ENCODE results near the gene CDK19. TPM values are rescaled to one million over a fixed set of nuclear protein-coding genes. Genes with fewer than 3 reads are reported as not detected.

Gene CDK19
- total RNA-seq, 6 experiments from 2014 or later = 2.8 to 7.9 (median 5.5) TPM

- H3K36me3 ChIP-seq = no peaks in the 10 kb centered on the region
- ATAC-seq (no peak), DNase-seq (no peak)
- WGBS (ENCODE audit: insufficient coverage, low coverage, low lambda C conversion rate, missing lambda C conversion rate) = 73% methylated on average over 1 of the region's 1 CpG
- H3K27me3 ChIP-seq = no peaks in the 10 kb centered on the region
- no peak overlapping the region for H3K27ac ChIP-seq
- peaks cover 0 to 7% (median 3%) of the 10 kb centered on the region in 4 donors for H3K4me1 ChIP-seq
- intact Hi-C loops (cut with DNase I) = no loop called here
- no peak overlapping the region for H3K4me3 ChIP-seq
- no peaks in the 10 kb centered on the region for H3K9me3 ChIP-seq
- no peak for TF ChIP-seq CTCF (IDR thresholded peaks at IDR 0.05)
- TF ChIP-seq POLR2A (IDR thresholded peaks at IDR 0.05) = no peak
These were observed 152.6 kb downstream of the CDK19 start for GRCh38 chr6:110662490-110663211.

DNA sequence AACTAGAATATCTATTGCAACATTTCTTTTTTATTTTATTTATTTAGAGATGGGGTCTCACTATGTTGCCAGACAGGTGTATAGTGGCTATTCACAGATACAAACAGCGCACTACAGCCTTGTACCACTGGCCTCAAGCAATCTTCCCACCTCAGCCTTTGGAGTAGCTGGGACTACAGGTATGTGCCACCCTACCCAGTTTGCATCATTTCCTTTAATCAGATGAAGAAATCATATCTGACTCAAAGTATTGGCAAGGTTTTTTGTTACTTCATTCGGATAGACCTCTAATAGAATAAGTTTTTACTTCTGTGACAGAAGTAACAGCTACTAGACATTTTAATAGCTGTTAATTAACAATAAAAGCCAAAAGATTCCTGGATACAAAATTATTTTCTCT, 153.9 kb downstream of the CDK19 start:
- Histone ChIP-seq H3K36me3 (no peaks in the 10 kb centered on the region), H3K9me3 (no peaks in the 10 kb centered on the region), H3K27ac (no peak overlapping the region), H3K4me3 (no peak overlapping the region), H3K27me3 (no peaks in the 10 kb centered on the region), H3K4me1 (peaks cover 0 to 7% (median 3%) of the 10 kb centered on the region in 4 donors)
- whole genome bisulfite sequencing (ENCODE audit: insufficient coverage, low coverage, low lambda C conversion rate, missing lambda C conversion rate) = 94% methylated on average over 2 of the region's 2 CpGs
- TF ChIP-seq POLR2A (IDR thresholded peaks at IDR 0.05) = no peak
- TF ChIP-seq CTCF (IDR thresholded peaks at IDR 0.05) = no peak
- intact Hi-C loops (cut with DNase I) = no loop called here
- DNase-seq = no peak
- ATAC-seq = no peak

DNA sequence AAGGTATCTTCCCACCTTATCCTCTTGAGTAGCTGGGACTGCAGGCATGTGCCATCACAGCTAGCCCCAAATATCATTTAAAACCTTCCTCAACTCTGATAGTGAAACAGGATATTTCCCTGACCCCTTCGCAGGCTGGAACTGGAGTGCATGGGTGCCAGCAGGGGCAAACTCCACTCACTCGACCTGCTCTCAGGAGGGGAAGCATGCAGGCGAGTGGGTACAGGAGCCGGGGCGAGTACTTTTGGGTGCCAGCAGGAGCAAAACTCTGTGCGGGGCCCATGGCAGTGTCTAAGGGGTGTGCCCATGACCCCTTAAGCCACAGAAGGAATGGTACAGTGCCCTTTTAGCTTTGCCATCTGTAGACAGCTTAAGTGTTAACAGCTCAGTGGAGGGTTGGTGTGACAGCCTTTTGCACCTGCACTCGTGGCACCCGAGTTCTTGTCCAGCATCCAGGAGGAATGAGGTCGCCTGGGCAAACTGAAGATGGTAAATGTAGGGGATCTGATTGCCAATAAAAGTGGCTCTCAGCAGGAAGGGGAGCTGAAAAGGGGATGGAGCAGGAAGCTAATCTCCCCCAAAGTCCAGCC, 155.1 kb downstream of the CDK19 start:
- no peak for TF ChIP-seq CTCF (IDR thresholded peaks at IDR 0.05)
- TF ChIP-seq POLR2A (IDR thresholded peaks at IDR 0.05) = no peak
- H3K4me1 ChIP-seq = peaks cover 0 to 7% (median 3%) of the 10 kb centered on the region in 4 donors
- intact Hi-C loops (cut with DNase I) = no loop called here
- DNase-seq (peak; percentile 44 to 66 (median 65)), ATAC-seq (peak; percentile 90 to 97 (median 92))
- no peaks in the 10 kb centered on the region for H3K9me3 ChIP-seq
- no peaks in the 10 kb centered on the region for H3K27me3 ChIP-seq
- H3K4me3 ChIP-seq = no peak overlapping the region
- H3K27ac ChIP-seq = no peak overlapping the region
- no peaks in the 10 kb centered on the region for H3K36me3 ChIP-seq
- WGBS (ENCODE audit: insufficient coverage, low coverage, low lambda C conversion rate, missing lambda C conversion rate) = 40% methylated on average over 7 of the region's 9 CpGs

DNA sequence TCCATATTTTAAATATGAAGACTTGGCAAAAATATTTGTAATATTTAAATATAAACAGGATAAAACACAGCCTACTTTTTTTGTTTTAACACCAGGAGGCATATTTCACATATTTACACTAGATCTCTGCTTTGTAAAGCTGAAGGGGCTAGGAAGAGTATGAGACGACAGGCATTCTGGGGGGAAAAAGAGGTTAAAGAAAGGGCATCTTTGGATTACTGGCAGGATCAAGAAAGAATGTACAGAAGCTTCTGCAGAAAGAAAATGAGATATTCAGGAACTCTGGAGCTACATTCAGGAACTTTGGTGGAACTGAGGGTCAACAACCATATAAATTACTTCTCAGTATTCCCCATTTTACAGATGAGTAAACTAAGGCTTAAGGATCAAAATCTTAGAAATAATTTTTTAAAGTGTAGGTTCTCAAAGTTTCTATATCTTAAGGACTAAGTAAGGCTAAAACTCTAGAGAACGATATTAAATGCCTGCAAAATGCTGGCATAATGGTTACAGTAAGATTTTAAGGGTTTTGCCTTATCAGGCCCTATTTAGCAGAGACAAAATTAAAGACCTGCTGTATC, 156.5 kb downstream of the CDK19 start:
- Histone ChIP-seq H3K9me3 (no peaks in the 10 kb centered on the region), H3K27ac (no peak overlapping the region), H3K4me1 (peaks cover 0 to 15% (median 7%) of the 10 kb centered on the region in 4 donors), H3K27me3 (no peaks in the 10 kb centered on the region), H3K36me3 (no peaks in the 10 kb centered on the region), H3K4me3 (no peak overlapping the region)
- intact Hi-C loops (cut with DNase I) = no loop called here
- 91% methylated on average over 2 of the region's 2 CpGs for WGBS (ENCODE audit: insufficient coverage, low coverage, low lambda C conversion rate, missing lambda C conversion rate)
- DNase-seq (no peak), ATAC-seq (no peak)
- no peak for TF ChIP-seq POLR2A (IDR thresholded peaks at IDR 0.05)

GRCh38 chr6:110656492-110656891, 158.8 kb downstream of the CDK19 start:
- H3K4me1 ChIP-seq = peaks cover 0 to 16% (median 8%) of the 10 kb centered on the region in 4 donors
- WGBS (ENCODE audit: insufficient coverage, low coverage, low lambda C conversion rate, missing lambda C conversion rate) = 90% methylated on average over 3 of the region's 3 CpGs
- no peak for ATAC-seq

More at GRCh38 chr6:110656492-110656891, 158.8 kb downstream of the CDK19 start:
- H3K27ac ChIP-seq = no peak overlapping the region
- TF ChIP-seq CTCF (IDR thresholded peaks at IDR 0.05) (no peak), POLR2A (IDR thresholded peaks at IDR 0.05) (no peak)
- no peak for DNase-seq
- H3K9me3 ChIP-seq = no peaks in the 10 kb centered on the region
- intact Hi-C loops (cut with DNase I) = no loop called here
- H3K36me3 ChIP-seq = no peaks in the 10 kb centered on the region
- H3K27me3 ChIP-seq = no peaks in the 10 kb centered on the region
- H3K4me3 ChIP-seq = no peak overlapping the region

Data from right lobe of liver (tissue), 6 donors.